ENCODE measurements around the gene MAP4K1.

The MAP4K1 gene

DNA sequence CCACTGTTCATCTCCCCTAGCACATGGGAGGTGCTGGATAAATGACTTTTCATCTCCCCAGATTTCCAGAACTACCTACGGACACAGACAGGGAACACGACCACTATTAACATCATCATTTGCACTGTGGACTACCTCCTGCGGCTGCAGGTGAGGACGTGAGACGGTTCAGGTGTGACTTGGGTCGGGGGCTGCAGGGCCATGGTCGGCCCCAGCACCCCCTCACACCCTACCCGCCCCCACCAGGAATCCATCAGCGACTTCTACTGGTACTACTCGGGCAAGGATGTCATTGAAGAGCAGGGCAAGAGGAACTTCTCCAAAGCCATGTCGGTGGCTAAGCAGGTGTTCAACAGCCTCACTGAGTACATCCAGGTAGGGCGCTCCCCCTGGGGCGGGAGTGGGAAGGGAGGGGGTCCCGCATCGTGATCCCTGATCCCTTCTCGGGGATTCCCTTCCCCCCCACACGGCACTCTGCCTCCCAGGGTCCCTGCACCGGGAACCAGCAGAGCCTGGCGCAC is 74.4 kb downstream of the MAP4K1 start:
- DNase-seq: no peak

DNA sequence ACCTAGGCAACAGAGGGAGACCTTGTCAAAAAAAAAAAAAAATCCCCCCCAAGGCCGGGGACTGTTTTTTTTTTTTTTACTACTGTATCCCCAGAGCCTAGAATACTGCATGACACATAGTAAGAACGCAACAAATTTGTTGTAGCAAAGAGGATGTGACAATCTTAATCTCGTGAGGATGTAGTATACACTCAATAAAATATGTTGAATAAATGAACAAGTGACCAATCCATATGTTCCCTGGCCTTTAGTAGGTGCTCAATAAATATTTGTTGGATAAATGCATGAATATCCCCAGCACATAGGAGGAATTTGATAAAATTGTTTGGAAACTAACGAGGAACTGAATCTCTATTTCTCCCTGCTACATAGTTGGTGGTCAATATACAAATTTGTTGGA is 75.7 kb downstream of the MAP4K1 start:
- no peak for DNase-seq

DNA sequence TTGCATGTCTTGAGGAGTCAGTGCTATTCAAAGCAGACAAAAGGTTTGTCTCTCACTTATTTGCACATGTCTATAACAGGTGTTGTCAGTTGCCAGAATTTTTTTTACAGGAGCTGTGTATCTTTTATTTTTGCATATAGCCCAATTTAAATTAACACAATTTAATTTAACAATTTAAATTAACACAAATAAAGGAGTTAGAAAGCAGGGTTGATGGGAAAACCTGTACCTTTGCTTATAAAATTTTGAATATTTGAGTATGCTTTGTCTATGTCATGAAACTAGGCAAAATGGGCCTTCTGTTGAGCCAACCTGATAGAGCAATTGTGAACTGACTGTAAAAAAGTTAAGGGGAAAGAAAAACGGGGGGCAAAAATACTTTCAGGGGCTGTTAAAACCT is 78.0 kb downstream of the MAP4K1 start:
- DNase-seq: no peak

DNA sequence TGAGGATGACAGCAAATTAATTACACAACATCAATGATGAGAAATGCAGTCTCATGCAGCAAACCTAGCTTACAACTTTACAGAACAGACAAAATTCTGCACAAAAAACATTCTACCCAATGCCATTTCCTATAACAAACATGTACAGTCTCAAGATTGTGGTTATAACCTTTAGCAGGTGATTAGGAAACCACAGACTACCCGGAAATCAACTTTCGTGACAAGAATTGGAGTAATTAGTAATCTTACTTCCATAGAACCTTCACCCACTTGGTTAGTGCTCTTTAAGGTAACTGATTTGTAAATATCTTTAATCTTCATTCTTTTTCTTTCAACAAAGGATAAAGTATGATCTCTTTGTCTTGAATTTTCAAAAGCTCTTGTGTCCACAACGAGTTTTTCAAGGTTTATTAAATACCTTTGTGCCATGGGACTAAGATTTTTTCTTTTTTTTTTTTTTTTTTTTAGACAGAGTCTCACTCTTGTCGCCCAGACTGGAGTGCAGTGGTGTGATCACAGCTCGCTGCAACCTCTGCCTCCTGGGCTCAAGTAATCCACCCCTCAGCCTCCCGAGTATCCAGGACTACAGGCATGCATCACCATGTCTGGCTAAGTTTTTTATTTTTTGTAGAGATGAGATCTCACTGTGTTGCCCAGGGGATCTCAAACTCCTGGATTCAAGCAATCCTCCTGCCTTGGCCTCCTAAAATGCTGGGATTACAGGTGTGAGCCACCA is 78.8 kb downstream of the MAP4K1 start:
- no peak for DNase-seq

DNA sequence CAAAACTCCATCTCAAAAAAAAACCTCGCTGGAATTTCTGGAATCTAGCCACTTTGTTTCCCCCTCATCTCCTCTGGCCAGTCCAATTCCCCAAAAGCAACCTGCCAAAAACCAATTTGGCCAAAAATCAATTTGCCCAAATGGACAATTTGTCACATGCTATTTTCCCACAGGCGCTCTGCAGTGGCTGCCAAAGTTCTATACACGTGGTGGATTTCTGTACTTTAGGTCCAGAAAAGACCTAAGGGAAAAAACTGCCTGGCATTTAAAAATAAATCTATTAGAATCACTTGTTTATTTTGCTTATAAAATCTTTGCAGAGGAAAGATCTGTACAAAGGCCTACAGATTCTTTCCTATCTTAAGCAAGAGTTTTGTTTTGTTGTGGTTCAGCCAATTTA is 79.4 kb downstream of the MAP4K1 start:
- DNase-seq: no peak
